HG03196 (cell line): ENCODE measurements around the gene TOX2.

Experiments
- ATAC-seq: cut with Tn5 transposase; IDR thresholded peaks from one replicate; pipeline ENCODE4 v1.9.1; 2021; ENCODE audit not compliant: unreplicated experiment

TOX2 gene

GRCh38 chr20:43914311-43915210 is at the start of gene TOX2:
TOX2 (plus strand) TSS chr20:43914852; CDS start chr20:43914892, 40 bp downstream.
- no peak for ATAC-seq

GRCh38 chr20:43868091-43868490 is 46.6 kb upstream of the TOX2 start:
- ATAC-seq = no peak

- no peak for ATAC-seq
These were observed 44.2 kb upstream of the TOX2 start for GRCh38 chr20:43870484-43870883.

GRCh38 chr20:43878776-43879175 is 35.9 kb upstream of the TOX2 start:
- no peak for ATAC-seq

- ATAC-seq = no peak
These were observed 20.7 kb upstream of the TOX2 start for GRCh38 chr20:43893930-43894329.

GRCh38 chr20:43894491-43894890 is 20.2 kb upstream of the TOX2 start:
- ATAC-seq = no peak

- no peak for ATAC-seq
These were observed 19.4 kb upstream of the TOX2 start for GRCh38 chr20:43895235-43895634.

- no peak for ATAC-seq
These were observed 15.2 kb upstream of the TOX2 start for GRCh38 chr20:43899274-43900120.

- ATAC-seq = no peak
These were observed 14.6 kb upstream of the TOX2 start for GRCh38 chr20:43900121-43900466.

GRCh38 chr20:43900496-43900895 is 14.2 kb upstream of the TOX2 start:
- no peak for ATAC-seq

GRCh38 chr20:43901296-43901695 is 13.4 kb upstream of the TOX2 start:
- no peak for ATAC-seq

GRCh38 chr20:43903953-43904826 is 10.5 kb upstream of the TOX2 start:
- no peak for ATAC-seq

GRCh38 chr20:43904827-43905177 is 9.8 kb upstream of the TOX2 start:
- ATAC-seq = no peak

- no peak for ATAC-seq
These were observed 8.1 kb upstream of the TOX2 start for GRCh38 chr20:43906505-43907034.

GRCh38 chr20:43909211-43909610 is 5.4 kb upstream of the TOX2 start:
- no peak for ATAC-seq

GRCh38 chr20:43909720-43910119 is 4.9 kb upstream of the TOX2 start:
- ATAC-seq = no peak

GRCh38 chr20:43910564-43910963 is 4.1 kb upstream of the TOX2 start:
- no peak for ATAC-seq

GRCh38 chr20:43911066-43911465 is 3.6 kb upstream of the TOX2 start:
- no peak for ATAC-seq

GRCh38 chr20:43913291-43914025 is 1.2 kb upstream of the TOX2 start:
- no peak for ATAC-seq
